Measurements from ENCODE around the gene PAX3.

Gene PAX3

GRCh38 chr2:222298001-222298310, 842 bp downstream of the PAX3 start:
- Histone ChIP-seq H3F3A (ENCODE audit: insufficient read depth) (no peaks in the 10 kb centered on the region), H3K9ac (ENCODE audit: low read length) (no peak overlapping the region), H3K27ac (ENCODE audit: low read depth, low read length) (no peak overlapping the region), H2AFZ (ENCODE audit: low read depth, low read length, severe bottlenecking) (no peak overlapping the region), H3K27me3 (ENCODE audit: low read length) (no peaks in the 10 kb centered on the region), H3K79me2 (ENCODE audit: insufficient read depth, low read length) (no peaks in the 10 kb centered on the region), H4K20me1 (ENCODE audit: low read depth, low read length) (no peaks in the 10 kb centered on the region), H3K4me3 (ENCODE audit: insufficient read depth, low read length, poor library complexity, severe bottlenecking) (no peak overlapping the region), H3K36me3 (ENCODE audit: low read length) (no peaks in the 10 kb centered on the region), H3K9me3 (ENCODE audit: insufficient read depth, low read length) (no peaks in the 10 kb centered on the region), H3K4me2 (ENCODE audit: low read depth, low read length, poor library complexity, severe bottlenecking) (no peak overlapping the region), H3K9me2 (replicated peaks; ENCODE audit: insufficient read depth, low read length) (no peaks in the 10 kb centered on the region)
- TF ChIP-seq CTCF (IDR thresholded peaks at IDR 0.05; ENCODE audit: insufficient read depth, low read length, poor library complexity, severe bottlenecking) (no peak), EZH2phosphoT487 (conservative IDR thresholded peaks at IDR 0.05; ENCODE audit: low read length) (no peak)

- no peaks in the 10 kb centered on the region for H3F3A ChIP-seq (ENCODE audit: insufficient read depth)
- H3K27me3 ChIP-seq (ENCODE audit: low read length) = no peaks in the 10 kb centered on the region
Measured at GRCh38 chr2:222297600-222297935, 1.2 kb downstream of the PAX3 start.

GRCh38 chr2:222296911-222297599, 1.7 kb downstream of the PAX3 start:
- no peaks in the 10 kb centered on the region for H3F3A ChIP-seq (ENCODE audit: insufficient read depth)
- no peaks in the 10 kb centered on the region for H4K20me1 ChIP-seq (ENCODE audit: low read depth, low read length)
- no peaks in the 10 kb centered on the region for H3K9me3 ChIP-seq (ENCODE audit: insufficient read depth, low read length)
- no peaks in the 10 kb centered on the region for H3K27me3 ChIP-seq (ENCODE audit: low read length)
- no peaks in the 10 kb centered on the region for H3K36me3 ChIP-seq (ENCODE audit: low read length)
- H3K9ac ChIP-seq (ENCODE audit: low read length) = no peak overlapping the region
- H2AFZ ChIP-seq (ENCODE audit: low read depth, low read length, severe bottlenecking) = no peak overlapping the region
- no peak overlapping the region for H3K4me2 ChIP-seq (ENCODE audit: low read depth, low read length, poor library complexity, severe bottlenecking)
- no peak overlapping the region for H3K27ac ChIP-seq (ENCODE audit: low read depth, low read length)
- no peak overlapping the region for H3K4me3 ChIP-seq (ENCODE audit: insufficient read depth, low read length, poor library complexity, severe bottlenecking)
- H3K9me2 ChIP-seq (replicated peaks; ENCODE audit: insufficient read depth, low read length) = no peaks in the 10 kb centered on the region
- TF ChIP-seq EZH2phosphoT487 (conservative IDR thresholded peaks at IDR 0.05; ENCODE audit: low read length) = no peak
- no peak for TF ChIP-seq CTCF (IDR thresholded peaks at IDR 0.05; ENCODE audit: insufficient read depth, low read length, poor library complexity, severe bottlenecking)
- no peaks in the 10 kb centered on the region for H3K79me2 ChIP-seq (ENCODE audit: insufficient read depth, low read length)

More at GRCh38 chr2:222297600-222297935, 1.2 kb downstream of the PAX3 start:
- no peak for TF ChIP-seq CTCF (IDR thresholded peaks at IDR 0.05; ENCODE audit: insufficient read depth, low read length, poor library complexity, severe bottlenecking)
- TF ChIP-seq EZH2phosphoT487 (conservative IDR thresholded peaks at IDR 0.05; ENCODE audit: low read length) = no peak
- Histone ChIP-seq H4K20me1 (ENCODE audit: low read depth, low read length) (no peaks in the 10 kb centered on the region), H3K4me2 (ENCODE audit: low read depth, low read length, poor library complexity, severe bottlenecking) (no peak overlapping the region), H3K4me3 (ENCODE audit: insufficient read depth, low read length, poor library complexity, severe bottlenecking) (no peak overlapping the region), H3K9me2 (replicated peaks; ENCODE audit: insufficient read depth, low read length) (no peaks in the 10 kb centered on the region), H2AFZ (ENCODE audit: low read depth, low read length, severe bottlenecking) (no peak overlapping the region), H3K27ac (ENCODE audit: low read depth, low read length) (no peak overlapping the region), H3K79me2 (ENCODE audit: insufficient read depth, low read length) (no peaks in the 10 kb centered on the region), H3K9me3 (ENCODE audit: insufficient read depth, low read length) (no peaks in the 10 kb centered on the region), H3K9ac (ENCODE audit: low read length) (no peak overlapping the region), H3K36me3 (ENCODE audit: low read length) (no peaks in the 10 kb centered on the region)
